ENCODE data around the gene GNAT1. TPM values are rescaled to one million over a fixed set of nuclear protein-coding genes. Genes with fewer than 3 reads are reported as not detected.
"Not testable (repeated sequence)": the region's sequence is repeated elsewhere in the genome, so short reads cannot be mapped to it uniquely, and the experiment has no call there.

The GNAT1 gene
- total RNA-seq, 1 experiment from 2014 or later = not detected

DNA sequence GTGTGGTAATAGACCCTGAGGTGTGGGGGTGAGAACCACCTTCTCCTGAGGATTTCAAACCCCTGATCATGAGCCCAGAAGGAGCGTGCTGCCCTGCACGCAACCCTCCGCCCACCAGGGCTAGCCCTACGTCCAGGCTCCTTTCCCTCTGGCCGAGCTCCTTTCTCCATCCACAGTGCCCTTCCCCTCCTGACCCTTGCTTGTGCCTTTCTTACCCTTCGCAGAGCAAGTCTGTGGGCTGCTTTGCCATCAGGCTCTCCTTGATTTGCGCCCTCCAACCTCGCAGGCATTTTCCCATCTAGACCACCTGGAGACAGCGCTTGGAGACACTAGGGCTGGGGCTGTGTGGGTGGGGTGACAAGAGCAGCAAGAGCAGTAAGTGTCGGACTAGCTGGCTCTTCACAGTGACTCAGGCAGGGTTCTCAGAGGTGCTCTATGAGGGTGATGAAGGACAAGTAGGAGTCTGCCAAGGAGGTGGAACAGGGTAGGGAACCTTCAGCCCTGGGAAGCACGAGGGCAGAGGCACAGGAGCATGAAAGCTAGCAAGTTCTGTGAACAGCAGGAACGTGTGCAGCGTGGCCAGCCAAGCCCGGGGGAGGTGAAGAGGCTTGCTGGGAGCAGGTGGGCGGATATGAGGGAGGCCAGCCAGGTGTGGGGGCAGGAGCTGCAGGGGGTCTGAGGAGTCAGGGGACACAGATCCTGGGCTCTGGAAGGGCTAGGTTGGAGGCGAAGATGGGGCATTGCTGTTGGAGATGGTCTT is 11.1 kb downstream of the GNAT1 start:
- no peak for DNase-seq (ENCODE audit: low spot score)

GRCh38 chr3:50203113-50203808 is 11.9 kb downstream of the GNAT1 start:
- DNase-seq (ENCODE audit: low spot score) = no peak

DNA sequence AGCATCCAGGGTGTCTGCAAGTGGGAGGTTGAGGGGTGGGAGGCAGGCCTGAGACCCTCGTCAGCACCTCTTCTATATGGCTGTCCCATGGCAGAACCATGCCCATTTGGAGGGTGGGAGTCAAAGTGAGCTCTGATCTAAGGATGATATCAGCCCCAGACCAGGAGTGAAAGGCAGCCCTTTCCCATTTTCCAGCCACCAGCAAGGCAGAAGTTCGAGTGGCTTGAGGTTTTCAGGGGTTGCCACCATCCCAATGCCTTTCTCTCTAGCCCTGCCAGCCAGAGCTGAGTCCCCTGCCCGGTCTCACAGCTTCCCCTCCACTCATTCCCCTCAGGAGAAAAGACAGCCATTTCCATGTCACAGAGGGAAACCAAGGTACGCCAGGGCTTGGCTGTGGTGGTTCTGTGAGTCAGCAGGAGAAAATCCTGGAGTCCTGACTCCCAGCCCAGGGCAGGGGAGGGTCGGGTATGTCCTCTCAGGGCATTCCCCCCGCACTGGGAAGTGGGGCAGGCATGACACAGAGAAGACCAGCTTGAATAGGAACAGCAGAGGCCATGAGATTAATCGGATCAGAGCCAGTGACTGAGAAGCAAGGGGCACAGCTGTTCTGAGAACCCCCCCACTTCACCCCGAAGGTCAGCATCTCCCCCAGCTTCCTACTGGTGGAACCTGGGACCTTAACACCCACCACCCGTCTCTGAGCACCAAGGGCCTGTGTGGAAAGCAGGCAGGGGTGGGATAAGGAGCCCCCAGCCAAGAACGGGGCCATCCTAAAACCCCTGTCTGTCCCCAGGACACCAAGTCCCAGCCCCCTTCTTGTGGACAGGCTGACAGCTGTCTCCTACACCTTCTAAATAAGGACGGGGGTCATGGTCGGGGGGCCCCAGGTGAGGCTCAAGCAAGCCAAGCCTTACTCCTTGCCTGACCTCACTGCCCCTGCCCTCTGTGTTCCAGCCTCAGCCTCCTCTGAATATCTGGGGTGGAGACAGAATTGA is 12.7 kb downstream of the GNAT1 start:
- no peak for DNase-seq (ENCODE audit: low spot score)

GRCh38 chr3:50204804-50205412 is 13.5 kb downstream of the GNAT1 start, which contains the start of gene SLC38A3:
TSS of gene SLC38A3 (plus strand) at chr3:50205271. CDS start at chr3:50214200, 8,929 bp downstream.
- DNase-seq (ENCODE audit: low spot score) = no peak

- no peak for DNase-seq (ENCODE audit: low spot score)
These were observed 14.2 kb downstream of the GNAT1 start for GRCh38 chr3:50205413-50206276.

DNA sequence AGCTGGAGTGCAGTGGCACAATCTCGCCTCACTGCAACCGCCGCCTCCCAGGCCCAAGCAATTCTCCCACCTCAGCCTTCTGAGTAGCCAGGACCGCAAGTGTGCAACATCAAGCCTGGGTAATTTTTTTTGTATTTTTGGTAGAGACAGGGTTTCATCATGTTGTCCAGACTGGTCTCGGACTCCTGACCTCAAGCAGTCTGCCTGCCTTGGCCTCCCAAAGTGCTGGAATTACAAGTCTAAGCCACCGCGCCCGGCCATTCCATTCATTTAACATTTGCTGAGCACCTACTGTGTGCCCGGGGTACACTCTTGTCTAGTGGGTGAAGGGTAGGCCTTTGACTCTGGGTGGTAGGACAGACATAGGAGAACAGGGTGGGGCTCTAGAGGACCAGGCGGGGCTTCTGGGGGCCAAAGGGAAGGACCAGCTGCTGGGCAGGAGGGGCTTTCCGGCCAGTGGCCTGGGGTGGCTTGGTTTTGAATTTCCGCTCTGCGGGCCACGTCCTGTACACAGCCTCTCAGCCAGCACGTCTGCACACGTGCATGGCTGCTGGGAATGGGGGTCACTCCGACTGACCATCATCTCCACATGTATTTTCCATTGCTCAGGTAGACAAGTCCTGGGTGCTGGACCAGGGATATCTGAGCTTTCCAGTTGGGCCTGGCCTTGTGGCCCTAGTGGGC is 16.1 kb downstream of the GNAT1 start:
- DNase-seq (ENCODE audit: low spot score) = no peak

- no peak for DNase-seq (ENCODE audit: low spot score)
These were observed 17.4 kb downstream of the GNAT1 start for GRCh38 chr3:50208677-50209344.

GRCh38 chr3:50210176-50210509 is 18.7 kb downstream of the GNAT1 start:
- DNase-seq (ENCODE audit: low spot score) = no peak

GRCh38 chr3:50210510-50211367 is 19.3 kb downstream of the GNAT1 start:
- no peak for DNase-seq (ENCODE audit: low spot score)

DNA sequence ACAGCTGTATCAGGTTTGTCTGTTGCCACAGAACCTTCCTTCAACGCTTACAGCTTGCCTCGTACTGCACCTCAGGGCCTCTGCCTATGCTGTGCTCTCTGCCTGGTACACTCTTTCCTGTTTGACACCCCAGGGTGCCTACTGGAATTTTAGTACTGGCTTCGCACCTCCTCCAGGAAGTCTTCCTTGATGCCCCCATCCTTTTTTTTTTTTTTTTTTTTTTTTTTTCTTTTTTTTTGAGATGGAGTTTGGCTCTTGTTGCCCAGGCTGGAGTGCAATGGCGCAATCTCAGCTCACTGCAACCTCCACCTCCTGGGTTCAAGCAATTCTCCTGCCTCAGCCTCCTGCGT is 19.9 kb downstream of the GNAT1 start:
- not testable (repeated sequence) for DNase-seq (ENCODE audit: low spot score)

- DNase-seq (ENCODE audit: low spot score) = no peak
These were observed 20.5 kb downstream of the GNAT1 start for GRCh38 chr3:50211930-50212329.

DNA sequence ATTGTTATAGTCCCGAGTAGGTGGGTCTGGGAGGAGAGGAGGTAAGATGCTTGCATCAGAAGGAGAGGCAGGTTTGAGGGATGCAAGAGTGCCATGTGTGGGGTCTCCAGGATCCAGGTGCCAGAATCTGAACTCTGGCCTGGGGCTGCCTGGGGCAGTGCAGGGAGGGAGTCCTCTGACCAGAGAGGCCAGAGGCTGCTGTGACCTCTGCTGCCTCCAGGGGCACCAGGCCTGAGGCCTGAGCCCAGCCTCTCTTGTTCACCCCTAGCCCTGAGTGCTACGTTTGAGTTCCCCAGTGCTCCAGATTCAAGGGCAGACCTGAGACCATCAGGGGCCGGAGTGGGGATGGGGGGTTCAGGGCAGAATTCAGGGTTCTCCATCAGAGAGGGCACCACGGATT is 21.1 kb downstream of the GNAT1 start:
- DNase-seq (ENCODE audit: low spot score) = no peak

DNA sequence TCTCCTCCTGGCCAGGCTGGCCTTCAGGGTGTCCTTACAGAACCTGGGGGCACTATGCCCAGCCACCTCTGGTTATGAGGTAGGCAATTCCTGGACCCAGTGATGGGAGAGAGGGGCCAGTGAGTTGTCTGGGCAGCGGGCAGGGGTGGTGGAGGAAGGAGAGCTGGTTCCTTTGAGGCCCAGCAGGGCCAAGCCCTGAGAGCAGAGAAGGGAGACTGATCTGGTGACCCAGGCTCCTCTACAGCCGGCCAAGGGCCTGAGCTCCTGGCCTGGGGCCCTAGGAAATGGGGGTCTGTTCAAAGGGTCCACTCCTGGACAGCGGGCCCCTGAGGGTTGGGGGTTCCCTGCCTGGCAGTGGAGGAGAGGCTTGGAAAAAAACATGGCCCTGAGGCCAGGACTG is 21.6 kb downstream of the GNAT1 start:
- DNase-seq (ENCODE audit: low spot score) = no peak

GRCh38 chr3:50213373-50213772 is 22.0 kb downstream of the GNAT1 start:
- DNase-seq (ENCODE audit: low spot score) = no peak

DNA sequence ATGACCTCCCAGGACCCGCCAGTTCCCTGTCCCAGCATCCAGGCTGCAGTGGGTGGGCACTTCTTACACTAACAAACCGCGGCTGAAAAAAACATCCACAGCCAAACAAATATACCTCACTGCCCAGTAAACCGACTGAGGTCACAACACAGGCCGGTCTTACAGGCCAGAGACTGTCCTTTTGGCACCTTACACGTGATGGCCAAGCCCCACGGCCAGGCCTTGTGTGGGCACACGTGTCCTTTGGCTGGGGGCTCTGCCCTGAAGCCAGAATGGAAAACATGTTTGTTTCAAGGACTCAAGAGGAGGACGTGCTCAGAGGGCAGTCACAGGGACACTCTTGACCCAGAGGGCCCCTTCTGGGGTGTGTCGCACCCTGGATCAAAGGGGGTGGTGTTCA is 23.4 kb downstream of the GNAT1 start:
- DNase-seq (ENCODE audit: low spot score) = no peak

- no peak for DNase-seq (ENCODE audit: low spot score)
These were observed 24.1 kb downstream of the GNAT1 start for GRCh38 chr3:50215529-50215928.

- DNase-seq (ENCODE audit: low spot score) = no peak
These were observed 26.3 kb downstream of the GNAT1 start for GRCh38 chr3:50217681-50218080.

DNA sequence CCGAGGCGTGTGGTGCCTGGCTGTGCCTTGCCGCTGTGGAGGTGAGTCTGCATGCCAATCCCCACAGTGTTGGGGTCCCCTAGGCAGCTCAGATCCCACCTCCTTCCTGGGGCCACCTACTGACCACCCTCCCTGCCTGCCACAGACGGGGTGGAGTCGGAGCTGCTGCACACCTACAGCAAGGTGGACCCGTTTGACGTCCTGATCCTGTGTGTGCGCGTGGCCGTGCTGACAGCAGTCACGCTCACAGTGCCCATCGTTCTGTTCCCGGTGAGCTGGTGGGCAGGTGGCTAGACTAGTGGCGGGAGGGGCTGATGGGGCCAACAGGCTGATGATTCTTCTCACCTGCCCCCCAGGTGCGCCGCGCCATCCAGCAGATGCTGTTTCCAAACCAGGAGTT is 27.0 kb downstream of the GNAT1 start:
- DNase-seq (ENCODE audit: low spot score) = no peak

DNA sequence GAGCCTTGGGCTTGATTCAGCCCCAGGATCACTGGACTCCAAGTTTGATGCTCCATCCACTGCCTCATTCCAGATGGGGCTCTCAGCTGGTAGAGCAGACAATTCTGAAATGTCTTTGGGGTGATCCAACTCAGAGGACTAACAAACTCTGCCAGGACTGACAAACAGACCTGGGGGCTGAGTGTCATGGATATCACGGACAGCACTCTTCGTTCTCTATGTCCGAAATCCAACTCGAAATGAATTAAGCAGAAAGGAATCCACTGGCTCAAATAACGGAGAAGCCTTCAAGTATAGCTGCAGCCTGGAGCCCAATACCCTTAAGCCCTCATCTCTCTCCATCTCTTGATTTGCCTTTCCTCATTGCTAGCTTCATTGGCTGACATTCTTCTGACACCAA is 27.9 kb downstream of the GNAT1 start:
- no peak for DNase-seq (ENCODE audit: low spot score)
